ENCODE results near the gene LZTFL1.

LZTFL1 gene

GRCh38 chr3:45785605-45786150 lies 56.2 kb downstream of the LZTFL1 start:
- no peak for DNase-seq (ENCODE audit: low spot score)

- no peak for DNase-seq (ENCODE audit: low spot score)
These were observed 58.3 kb downstream of the LZTFL1 start for GRCh38 chr3:45783667-45784066.

- DNase-seq (ENCODE audit: low spot score) = no peak
These were observed 59.5 kb downstream of the LZTFL1 start for GRCh38 chr3:45782381-45782780.

DNA sequence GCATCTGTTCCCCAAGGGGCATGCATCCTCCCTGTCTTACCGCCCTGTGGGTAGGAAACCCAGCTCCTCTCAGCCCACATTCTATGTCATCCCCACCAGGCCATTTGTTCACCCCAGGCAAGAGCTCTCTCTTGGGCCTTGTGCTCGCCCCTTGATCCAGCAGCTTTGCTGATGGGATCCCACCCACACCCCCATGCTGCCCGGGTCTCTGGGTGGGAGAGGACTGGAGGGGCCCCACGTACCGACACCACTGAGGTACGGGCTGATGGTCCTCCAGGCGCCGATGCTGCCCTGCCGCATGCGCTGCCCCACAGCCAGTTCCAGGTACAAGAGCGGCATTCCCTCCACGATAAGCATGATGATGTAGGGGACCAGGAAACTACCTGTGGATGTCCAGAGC lies 60.1 kb downstream of the LZTFL1 start:
- DNase-seq (ENCODE audit: low spot score) = no peak

- no peak for DNase-seq (ENCODE audit: low spot score)
These were observed 60.6 kb downstream of the LZTFL1 start for GRCh38 chr3:45781271-45781670.

DNA sequence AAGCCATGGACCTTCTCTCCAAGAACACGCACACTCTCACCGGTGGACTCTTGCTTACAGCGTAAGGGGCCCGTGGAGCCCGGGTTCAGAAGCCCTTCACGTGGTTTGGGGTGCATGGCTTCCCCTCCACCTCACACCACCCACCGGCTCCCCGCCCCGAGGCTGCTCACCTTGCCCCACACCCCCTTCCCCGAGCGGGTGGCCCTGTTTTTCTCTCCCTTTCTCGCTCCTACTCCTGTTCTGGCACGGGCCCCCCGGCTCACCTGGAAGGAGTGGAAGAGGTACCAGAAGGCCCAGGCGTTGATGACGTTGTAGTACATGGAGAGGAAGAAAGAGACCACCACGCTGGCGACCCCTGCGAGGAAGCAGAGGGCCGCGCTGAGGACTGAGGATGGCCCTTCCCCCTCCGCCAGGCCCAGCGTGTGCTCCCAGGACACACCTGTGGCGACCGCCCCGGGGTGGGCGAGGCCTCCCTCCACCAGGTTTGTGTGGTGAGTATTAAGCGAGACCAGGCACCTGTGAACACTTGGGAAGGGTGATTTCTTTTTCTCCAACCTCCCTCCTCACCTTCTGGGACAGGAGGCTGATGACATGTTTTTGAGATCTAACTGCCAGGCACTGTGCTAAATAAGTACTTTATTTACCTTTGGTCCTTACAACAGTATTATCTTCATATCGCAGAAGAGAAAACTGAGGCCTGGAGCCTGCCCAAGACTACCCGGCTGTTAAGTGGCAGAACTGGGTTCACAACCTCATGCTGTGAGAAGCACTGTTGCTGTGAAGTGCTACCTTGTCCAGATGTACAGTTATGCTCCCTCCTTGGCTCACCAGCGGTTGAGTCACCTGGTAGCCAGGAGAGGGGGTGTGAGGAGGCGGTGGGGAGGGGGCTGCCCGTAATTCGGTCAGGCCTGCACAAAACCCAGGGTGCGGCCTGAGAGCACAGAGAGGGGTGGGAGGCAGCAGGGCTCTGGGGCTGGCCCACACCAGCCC lies 61.9 kb downstream of the LZTFL1 start:
- no peak for DNase-seq (ENCODE audit: low spot score)

GRCh38 chr3:45778761-45779201 lies 63.1 kb downstream of the LZTFL1 start:
- no peak for DNase-seq (ENCODE audit: low spot score)

- no peak for DNase-seq (ENCODE audit: low spot score)
These were observed 64.1 kb downstream of the LZTFL1 start for GRCh38 chr3:45777746-45778386.

DNA sequence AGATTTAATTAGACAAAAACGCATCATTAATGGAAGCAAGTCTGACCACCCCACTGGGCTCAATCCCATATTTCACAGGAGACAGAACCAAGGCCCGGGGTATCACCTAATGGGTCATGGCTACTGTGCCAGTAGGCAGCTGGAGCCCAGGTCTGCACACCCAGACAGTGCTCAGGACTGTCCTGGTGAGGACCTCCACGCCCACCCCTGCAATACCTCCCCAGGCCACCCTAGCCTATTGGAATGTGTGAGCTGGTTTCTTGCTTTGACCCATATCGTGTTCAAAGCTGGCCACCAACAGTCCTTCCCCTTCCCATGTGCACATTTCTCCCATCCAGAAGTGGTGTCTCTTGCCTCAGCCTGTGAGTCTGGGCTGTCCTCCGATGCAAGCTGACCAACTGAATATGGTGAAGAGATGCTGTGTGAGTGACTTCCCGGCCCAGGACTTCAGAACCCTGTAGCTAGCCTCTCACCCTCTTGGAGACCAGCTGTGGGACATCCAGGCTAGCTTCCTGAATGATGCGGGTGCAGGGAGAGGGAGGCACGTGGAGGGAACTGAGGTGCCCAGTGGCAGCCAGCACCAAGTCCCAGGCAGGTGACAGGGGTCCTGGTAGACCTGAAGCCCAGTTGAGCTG lies 64.7 kb downstream of the LZTFL1 start:
- no peak for DNase-seq (ENCODE audit: low spot score)

- DNase-seq (ENCODE audit: low spot score) = no peak
These were observed 65.3 kb downstream of the LZTFL1 start for GRCh38 chr3:45776611-45777010.

- DNase-seq (ENCODE audit: low spot score) = no peak
These were observed 65.7 kb downstream of the LZTFL1 start for GRCh38 chr3:45776301-45776595.

- DNase-seq (ENCODE audit: low spot score) = no peak
These were observed 66.2 kb downstream of the LZTFL1 start for GRCh38 chr3:45775571-45776300.

- no peak for DNase-seq (ENCODE audit: low spot score)
These were observed 67.1 kb downstream of the LZTFL1 start for GRCh38 chr3:45774581-45775521.

DNA sequence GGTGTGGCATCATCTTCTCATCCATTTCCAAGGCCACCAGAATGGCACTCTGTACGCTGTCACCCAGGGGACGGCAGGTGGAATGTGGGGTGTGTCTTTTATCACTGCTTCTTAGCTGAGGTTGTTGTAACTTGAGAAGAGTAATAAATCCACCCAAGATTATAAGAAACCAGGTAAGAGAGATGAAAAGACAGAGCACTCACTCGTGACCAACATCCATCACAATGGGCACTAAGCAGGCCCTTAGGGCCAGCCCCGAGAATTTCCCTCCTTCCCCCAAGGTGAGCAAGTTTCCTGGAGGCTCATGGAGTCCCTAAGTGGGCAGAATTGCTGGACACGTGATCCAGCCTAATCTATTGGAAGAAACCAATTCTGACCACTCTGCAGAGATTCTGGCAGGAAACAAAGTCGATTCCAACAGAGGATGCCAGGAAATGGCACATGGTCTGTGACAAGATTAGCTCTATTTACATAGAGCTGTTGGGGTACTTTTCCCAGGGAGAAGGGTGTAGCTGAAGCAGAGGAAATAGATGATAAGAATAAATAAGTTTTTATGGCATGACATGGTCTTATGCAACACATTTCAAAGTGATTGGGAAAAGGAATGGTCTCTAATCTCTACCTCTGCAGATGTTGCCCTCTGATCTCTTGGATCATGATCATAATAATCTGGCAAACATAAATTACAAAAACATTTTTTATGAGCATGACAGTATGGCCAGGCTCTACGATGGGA lies 68.0 kb downstream of the LZTFL1 start:
- DNase-seq (ENCODE audit: low spot score) = no peak
